ENCODE results near the gene CNIH2. TPM values are rescaled to one million over a fixed set of nuclear protein-coding genes. Genes with fewer than 3 reads are reported as not detected.

Gene CNIH2
- total RNA-seq, 1 experiment from 2014 or later = 1.3 TPM

GRCh38 chr11:66279092-66279734 is 1.2 kb downstream of the CNIH2 start:
- no peak for DNase-seq (ENCODE audit: low read depth, low spot score)
- no peak for ATAC-seq
- CTCF ChIA-PET = no interaction called here
- intact Hi-C loops (cut with micrococcal nuclease) = no loop called here
- Histone ChIP-seq H3K9me2 (ENCODE audit: insufficient read depth) (no peaks in the 10 kb centered on the region), H3K4me2 (ENCODE audit: low read length) (no peak overlapping the region), H3K9me3 (ENCODE audit: control insufficient read depth in 1 of 2, insufficient read depth in 1 of 2, low read depth in 1 of 2, low read length in 2 of 2) (no peaks in the 10 kb centered on the region), H3K27ac (ENCODE audit: low read depth, low read length) (no peak overlapping the region), H3K36me3 (ENCODE audit: control insufficient read depth in 1 of 2, insufficient read depth in 2 of 2, low read length in 2 of 2) (peaks cover 0 to 3% of the 10 kb centered on the region in 2 experiments; a peak in 3 of 4 replicates), H3K27me3 (ENCODE audit: insufficient read depth, low read length) (no peaks in the 10 kb centered on the region), H3K79me2 (ENCODE audit: insufficient read depth, low read length) (no peaks in the 10 kb centered on the region), H3K4me1 (ENCODE audit: control insufficient read depth in 1 of 2, insufficient read depth in 2 of 2, low read length in 2 of 2) (peaks cover 0 to 26% of the 10 kb centered on the region in 2 experiments; a peak in 2 of 4 replicates), H3K9ac (ENCODE audit: low read length) (no peak overlapping the region), H3K4me3 (replicated peaks in 1 of 2; ENCODE audit: low read depth in 1 of 2, low read length in 2 of 2) (no peak overlapping the region), H2AFZ (ENCODE audit: low read depth, low read length, poor library complexity, severe bottlenecking) (no peak overlapping the region), H4K20me1 (ENCODE audit: insufficient read depth) (no peaks in the 10 kb centered on the region)
- POLR2A ChIA-PET = no interaction called here
- no peak for TF ChIP-seq EZH2 (IDR thresholded peaks at IDR 0.05)
- TF ChIP-seq CTCF (IDR thresholded peaks at IDR 0.05 in 2 of 3, conservative IDR thresholded peaks at IDR 0.05 in 1 of 3; ENCODE audit: borderline replicate concordance in 1 of 3, insufficient read depth in 1 of 3, low read depth in 2 of 3, low read length in 2 of 3) = no peak
- no peak for TF ChIP-seq MAX (IDR thresholded peaks at IDR 0.05)
- no peak for TF ChIP-seq POLR2A (IDR thresholded peaks at IDR 0.05; ENCODE audit: borderline replicate concordance, extremely low read depth, insufficient read depth, insufficient read length)
- TF ChIP-seq FOSL1 (IDR thresholded peaks at IDR 0.05; ENCODE audit: low read depth) = no peak
- no peak for TF ChIP-seq CEBPB (IDR thresholded peaks at IDR 0.05; ENCODE audit: low read depth)
- no peak for TF ChIP-seq EZH2phosphoT487 (IDR thresholded peaks at IDR 0.05; ENCODE audit: borderline replicate concordance)
- TF ChIP-seq ZFX (IDR thresholded peaks at IDR 0.05) = no peak
- TF ChIP-seq REST (IDR thresholded peaks at IDR 0.05; ENCODE audit: low read depth) = no peak
- TF ChIP-seq YY1 (IDR thresholded peaks at IDR 0.05; ENCODE audit: extremely low read depth, insufficient replicate concordance, low read depth, low read length) = no peak
- no peak for TF ChIP-seq SIN3A (IDR thresholded peaks at IDR 0.05; ENCODE audit: low read depth)
- TF ChIP-seq ZNF274 (IDR thresholded peaks at IDR 0.05; ENCODE audit: low read depth, low read length) = no peak
- no peak for TF ChIP-seq EGR1 (IDR thresholded peaks at IDR 0.05; ENCODE audit: low read depth)
- no peak for TF ChIP-seq SRF (IDR thresholded peaks at IDR 0.05; ENCODE audit: low read depth)
- no peak for TF ChIP-seq ZBTB33 (IDR thresholded peaks at IDR 0.05; ENCODE audit: extremely low read depth, insufficient replicate concordance, low read length)
- no peak for TF ChIP-seq TCF7L2 (IDR thresholded peaks at IDR 0.05; ENCODE audit: borderline replicate concordance, extremely low read depth, insufficient read depth, insufficient read length)
- TF ChIP-seq CBX3 (IDR thresholded peaks at IDR 0.05; ENCODE audit: low read depth) = no peak
- no peak for TF ChIP-seq ELF1 (IDR thresholded peaks at IDR 0.05; ENCODE audit: borderline replicate concordance, low read depth)
- TF ChIP-seq RAD21 (IDR thresholded peaks at IDR 0.05; ENCODE audit: low read depth) = no peak
- RAD21 ChIA-PET (ENCODE audit: low non-redundant PET in 1 of 2, low total read pairs in 2 of 2, uncharacterized antibody in 2 of 2, unreplicated experiment in 2 of 2) = no interaction called here
- no TSS peak for BruUV-seq (replicated peaks)

Data from HCT116 (cell line).